HG02870 (cell line): Measurements from ENCODE around the gene ETHE1.

Experiments used
- ATAC-seq: cut with Tn5 transposase; IDR thresholded peaks from one replicate; pipeline ENCODE4 v1.9.1; 2021; ENCODE audit warnings: mild to moderate bottlenecking, moderate library complexity; ENCODE audit not compliant: unreplicated experiment

The ETHE1 gene

DNA sequence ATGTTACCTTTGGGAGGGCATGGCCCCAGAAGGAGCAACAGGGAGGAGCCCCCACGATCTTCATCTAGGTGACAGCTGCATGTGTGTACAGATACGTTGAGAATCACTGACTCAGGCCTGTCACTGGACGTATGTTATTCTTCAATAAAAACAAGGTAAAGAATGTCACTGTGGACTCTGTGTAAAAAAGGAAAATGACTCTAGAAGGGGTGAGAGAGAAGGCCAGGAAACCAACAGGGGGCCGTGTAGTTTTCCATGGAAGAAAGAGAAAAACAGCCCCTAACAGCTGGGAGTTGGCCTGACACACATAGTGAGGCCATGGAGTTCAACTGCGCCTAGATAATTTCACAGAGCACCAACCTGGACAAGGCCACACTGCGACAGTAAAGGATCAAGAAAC, 59.7 kb downstream of the ETHE1 start:
- ATAC-seq: no peak

DNA sequence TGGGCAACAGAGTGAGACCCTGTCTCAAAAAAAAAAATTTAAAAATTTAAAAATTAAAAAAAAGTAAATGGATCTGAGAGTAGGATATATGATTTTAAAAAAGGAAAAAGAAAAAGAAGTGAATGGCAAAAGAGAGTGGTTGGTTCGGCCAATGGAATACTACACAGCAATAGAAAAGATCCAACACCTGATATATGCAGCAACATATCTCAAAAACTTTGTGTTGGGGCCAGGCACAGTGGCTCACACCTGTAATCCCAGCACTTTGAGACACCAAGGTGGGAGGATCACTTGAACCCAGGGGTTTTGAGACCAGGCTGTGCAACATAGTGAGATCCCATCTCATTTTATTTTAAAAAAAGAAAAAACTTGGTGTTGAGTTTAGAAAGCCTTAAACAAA, 60.2 kb downstream of the ETHE1 start:
- ATAC-seq: no peak

DNA sequence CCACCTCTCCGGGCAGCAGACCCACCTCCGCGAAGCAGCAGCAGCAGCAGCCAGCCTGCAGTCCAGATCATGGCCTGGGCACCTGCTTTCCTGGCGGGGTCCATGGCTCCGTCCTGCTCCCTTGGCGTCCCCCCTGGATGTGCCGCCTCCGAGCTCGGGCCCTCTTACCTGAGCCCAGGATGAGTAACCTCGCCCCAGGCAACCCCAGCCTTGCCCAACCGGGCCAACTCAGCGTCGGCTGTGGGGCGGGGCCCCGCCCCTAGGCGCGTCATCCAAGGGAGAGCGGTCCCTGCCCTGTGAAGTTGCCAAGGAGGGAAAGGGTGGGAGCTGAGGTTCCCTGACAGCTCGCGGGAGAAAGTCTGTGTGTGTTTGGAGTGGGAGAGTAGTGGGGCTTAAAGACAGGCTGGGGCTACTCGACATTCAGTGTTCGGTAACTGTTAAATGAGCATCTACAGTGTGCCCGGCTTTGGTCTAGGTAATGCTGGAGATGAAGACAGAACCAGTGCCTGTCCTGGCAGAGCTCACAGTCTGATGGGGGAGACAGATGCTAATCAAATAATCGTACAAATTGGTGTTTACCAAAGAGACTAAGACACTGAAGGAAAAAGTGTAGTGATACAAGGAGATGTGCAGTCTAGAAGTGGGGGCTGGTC, 61.4 kb downstream of the ETHE1 start, which contains the start of gene LYPD3:
TSS of gene LYPD3 (minus strand) at position 141 of the 653 bp plus-strand sequence. CDS start at position 104, 37 bp downstream.
- no peak for ATAC-seq

DNA sequence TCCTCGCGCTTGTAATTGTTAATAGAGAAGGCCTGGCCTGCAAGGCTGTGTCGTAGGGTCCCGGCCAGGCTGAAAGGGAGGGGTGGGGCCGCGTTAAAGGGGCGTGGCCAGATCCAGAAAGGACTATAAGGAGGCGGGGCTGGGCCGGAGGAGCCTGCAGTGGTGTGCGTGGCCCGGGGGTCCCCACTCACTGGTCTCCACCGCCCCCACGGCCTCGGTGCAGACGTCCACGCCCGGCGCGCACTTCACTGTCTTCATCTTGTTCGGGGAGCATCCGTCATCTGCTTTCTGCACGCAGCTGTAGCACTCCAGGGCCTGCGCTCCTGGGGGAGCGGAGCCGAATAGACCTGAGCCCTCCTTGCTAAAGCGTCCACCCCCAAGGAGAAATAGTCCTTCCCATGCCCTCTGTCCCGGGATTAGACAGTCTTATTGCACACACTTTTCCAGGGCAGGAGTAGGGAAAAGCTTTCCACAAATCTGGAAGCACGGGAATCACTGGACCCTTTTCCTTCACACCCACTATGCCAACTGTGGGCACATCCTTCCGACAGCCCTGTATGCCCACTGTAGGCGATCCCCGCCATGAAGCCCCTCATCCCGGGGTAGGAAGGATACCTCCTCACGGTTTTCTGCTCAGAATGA, 62.7 kb downstream of the ETHE1 start:
- ATAC-seq: peak; percentile 26

DNA sequence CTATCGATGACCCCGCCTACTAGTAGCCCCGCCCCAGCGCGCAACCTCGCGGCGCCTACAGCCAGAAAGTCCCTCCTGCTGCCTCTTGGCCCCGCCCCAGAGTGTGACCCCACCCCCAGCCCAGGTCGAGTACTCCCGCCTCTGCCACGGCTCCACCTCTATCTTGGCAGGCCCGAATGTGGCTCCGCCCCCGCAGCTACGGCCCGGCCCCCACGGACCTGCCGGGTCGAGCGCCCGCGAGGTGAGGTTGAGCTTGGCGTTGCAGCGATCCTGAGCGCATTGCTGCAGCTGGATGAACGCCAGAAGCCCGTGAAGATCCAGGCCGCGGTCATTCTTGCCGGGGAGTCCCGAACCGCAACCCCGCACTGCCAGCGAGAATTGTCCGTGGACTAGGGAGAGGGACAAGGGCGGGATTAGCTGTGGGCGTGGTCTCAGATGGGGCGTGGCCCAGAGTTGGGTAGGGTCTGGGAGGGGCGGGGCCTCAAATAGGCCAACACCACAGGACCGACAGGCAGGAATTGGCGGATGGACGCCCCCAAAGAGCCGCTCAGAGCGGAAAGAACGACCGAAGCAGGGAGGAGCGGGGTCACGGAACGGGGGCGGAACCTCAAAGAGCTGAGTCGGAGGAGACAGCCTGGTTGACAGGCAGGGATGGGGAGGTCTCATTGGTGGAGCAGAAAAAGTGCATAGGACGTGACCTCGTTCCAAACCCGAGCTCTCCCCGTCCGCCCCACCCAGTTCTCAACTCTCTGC, 63.4 kb downstream of the ETHE1 start:
- ATAC-seq: peak; percentile 80

DNA sequence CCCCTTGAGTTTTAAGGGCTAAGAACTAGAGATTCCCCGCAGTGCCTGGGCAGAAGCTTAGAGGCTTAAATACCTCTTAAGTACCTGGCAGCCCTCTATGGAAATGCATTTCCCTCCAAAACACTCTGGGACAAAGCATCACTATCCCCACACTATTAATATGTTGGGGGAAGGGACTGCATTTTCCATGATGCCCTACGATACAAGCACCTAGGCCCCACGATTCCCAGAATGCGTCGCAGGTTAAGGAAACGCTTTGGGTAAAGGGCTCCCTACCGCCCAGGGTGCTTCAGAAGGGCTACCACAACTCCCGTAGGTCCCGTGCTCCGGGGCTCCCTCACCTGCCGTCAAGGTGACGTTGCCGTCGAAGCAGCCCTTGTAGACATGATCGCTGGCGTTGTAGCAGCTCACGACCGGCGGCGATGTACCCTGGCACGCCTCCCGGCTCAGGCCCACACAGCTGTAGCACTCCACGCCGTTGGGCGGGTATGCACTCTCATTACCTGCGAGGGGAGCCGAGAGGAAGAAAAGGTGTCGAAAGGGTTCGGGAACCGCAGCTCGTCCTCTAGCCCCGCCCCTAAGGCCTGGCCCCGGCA, 64.1 kb downstream of the ETHE1 start:
- no peak for ATAC-seq

DNA sequence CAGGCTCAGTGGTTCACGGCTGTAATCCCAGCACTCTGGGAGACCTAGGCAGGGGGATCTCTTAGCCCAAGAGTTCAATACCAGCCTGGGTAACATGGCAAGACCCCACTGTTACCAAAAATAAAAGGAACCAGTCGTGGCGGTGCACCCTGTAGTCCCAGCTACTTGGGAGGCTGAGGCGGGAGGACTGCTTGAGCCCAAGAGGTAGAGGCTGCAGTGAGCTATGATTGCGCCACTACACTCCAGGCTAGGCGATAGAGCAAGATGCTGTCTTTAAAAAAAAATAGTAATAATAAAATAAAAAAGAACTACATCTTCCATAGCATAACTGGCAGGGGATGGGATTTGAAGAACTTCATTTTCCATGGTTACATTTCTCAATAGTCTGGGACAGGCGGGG, 64.6 kb downstream of the ETHE1 start:
- ATAC-seq: no peak

DNA sequence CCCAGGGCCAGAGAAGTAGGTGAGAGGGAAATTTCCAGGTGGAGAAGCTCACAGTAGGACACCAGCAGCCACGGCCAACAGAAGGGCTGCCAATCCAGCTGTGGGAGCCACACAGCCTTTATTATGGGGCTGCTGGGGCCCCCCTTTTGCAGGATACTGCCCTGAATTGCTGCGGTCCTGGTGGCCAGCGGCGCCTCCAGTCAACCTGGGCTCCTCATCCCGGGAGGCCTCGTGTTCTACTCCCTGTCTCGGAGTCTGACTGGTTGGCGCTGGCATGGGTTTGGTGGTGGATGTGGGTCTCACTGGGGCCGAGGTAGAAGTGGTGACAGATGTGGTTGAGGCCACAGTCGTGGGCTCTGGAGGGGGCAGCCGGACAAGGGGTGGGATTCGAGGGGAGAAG, 65.7 kb downstream of the ETHE1 start:
- ATAC-seq: no peak

DNA sequence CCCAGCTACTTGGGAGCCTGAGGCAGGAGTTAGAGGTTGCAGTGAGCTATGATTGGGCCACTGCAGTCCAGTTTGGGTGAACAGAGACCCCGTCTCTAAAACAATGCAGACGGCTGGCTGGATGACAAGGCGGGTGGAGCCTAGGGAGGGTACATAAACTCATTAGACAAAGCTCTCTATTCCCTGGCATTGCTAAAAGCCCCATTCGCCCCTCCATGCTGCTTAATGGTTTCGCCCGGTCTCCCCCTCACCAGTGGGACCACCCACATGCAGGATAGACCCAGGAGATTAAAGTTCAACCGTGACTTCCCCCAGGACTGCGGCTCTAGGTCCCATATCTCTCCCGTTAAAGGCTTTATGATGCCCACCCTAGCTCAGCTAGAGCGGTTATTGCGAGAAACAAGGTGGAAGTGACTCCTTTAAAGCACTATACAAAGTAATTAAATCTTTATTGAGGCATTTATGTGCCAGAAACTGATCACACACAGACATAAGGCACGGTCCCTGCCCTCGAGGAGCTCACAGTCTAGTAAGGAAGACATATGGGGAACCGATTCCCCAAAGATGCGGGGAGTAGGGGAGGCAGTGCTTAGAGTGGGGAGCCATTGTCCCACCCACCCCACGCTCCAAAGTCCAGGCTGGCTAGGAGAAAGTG, 66.5 kb downstream of the ETHE1 start:
- no peak for ATAC-seq

DNA sequence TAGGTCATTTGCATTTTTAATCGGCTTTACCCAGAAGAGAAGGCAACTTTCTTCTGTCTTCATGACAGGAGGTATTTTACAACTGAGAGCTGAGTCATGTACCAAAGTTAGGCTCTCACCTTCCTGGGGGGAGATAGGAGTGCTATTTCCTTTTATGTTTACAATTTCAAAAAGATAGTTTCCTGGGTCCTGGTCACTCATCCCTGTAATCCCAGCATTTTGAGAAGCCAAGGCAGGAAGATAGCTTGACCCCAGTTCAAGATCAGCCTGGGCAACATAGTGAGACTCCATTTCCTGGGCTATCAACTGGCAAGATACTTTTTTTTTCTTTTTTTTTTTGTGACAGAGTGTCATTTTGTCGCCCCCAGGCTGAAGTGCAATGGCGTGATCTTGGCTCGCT, 69.2 kb downstream of the ETHE1 start:
- no peak for ATAC-seq
